Ovary (tissue), 3 donors: ENCODE measurements around the gene MCM7.

Source experiments
- CTCF ChIP-seq, 3 donors: fragments of 450-650 bp in 2 of 3; fragments of 200-600 bp in 1 of 3; IDR thresholded peaks; one replicate each; pipeline versions ENCODE4 v1.5.1 to v1.8.0; 2016 to 2022; ENCODE audit warnings: antibody characterized with exemption in 3 of 3, mild to moderate bottlenecking in 1 of 3
- POLR2A ChIP-seq: fragments of 450-650 bp; IDR thresholded peaks from one replicate; pipeline ENCODE4 v1.6.1; 2017; ENCODE audit warnings: antibody characterized with exemption, mild to moderate bottlenecking, moderate library complexity
- donor health status: DM: no; HTN: no; CAD: no.

GRCh38 chr7:100069991-100070390 is 31.2 kb downstream of the MCM7 start:
- no peak for TF ChIP-seq POLR2A
- no peak for TF ChIP-seq CTCF (IDR thresholded peaks at IDR 0.05)
